Left ventricle myocardium inferior (tissue), 1 donor: Measurements from ENCODE around the gene INSC. TPM values are rescaled to one million over a fixed set of nuclear protein-coding genes. Genes with fewer than 3 reads are reported as not detected.

Source experiments
- DNase-seq: peaks from one replicate; pipeline ENCODE4 v3.0.0-alpha.2; 2020
- H3K27ac ChIP-seq: fragments of 200-600 bp; replicated peaks from 2 replicates; pipeline ENCODE4 v1.8.0; 2021
- H3K27me3 ChIP-seq: fragments of 200-600 bp; 2 replicates; pipeline ENCODE4 v1.8.0; 2021; ENCODE audit warnings: low read depth
- H3K36me3 ChIP-seq: fragments of 200-600 bp; 2 replicates; pipeline ENCODE4 v1.8.0; 2021
- H3K4me1 ChIP-seq: fragments of 200-600 bp; 2 replicates; pipeline ENCODE4 v1.8.0; 2021
- H3K4me3 ChIP-seq: fragments of 200-600 bp; 2 replicates; pipeline ENCODE4 v1.8.0; 2021; ENCODE audit warnings: mild to moderate bottlenecking, moderate library complexity
- H3K9me3 ChIP-seq: fragments of 200-600 bp; replicated peaks from 2 replicates; pipeline ENCODE4 v1.8.0; 2021
- CTCF ChIP-seq: fragments of 200-600 bp; IDR thresholded peaks from 2 replicates; pipeline ENCODE4 v1.8.0; 2021; ENCODE audit warnings: antibody characterized with exemption, mild to moderate bottlenecking, borderline replicate concordance
- intact Hi-C: fragments of 100-400 bp; cut with micrococcal nuclease; formaldehyde crosslinking; loops from one replicate; pipeline ENCODE4 v1.11.0; 2022
- total RNA-seq: library from RNA; stranded (reverse); fragmentation: NEBNext Ultra II Directional; extraction: Animal tissue kit (Norgen Biotek cat#: 25700); gene quantifications from one replicate; pipeline ENCODE4 v1.2.1, GENCODE V29; 2021
- donor health status: DM: no; HTN: yes; CAD: no; lungs with severe emphysema.

Gene INSC
- total RNA-seq, 1 donor from 2014 or later: 0.25 TPM

GRCh38 chr11:15149050-15149449, 34.3 kb downstream of the INSC start:
- no peak for DNase-seq
- H3K27me3 ChIP-seq: no peaks in the 10 kb centered on the region
- no peak overlapping the region for H3K4me3 ChIP-seq
- H3K9me3 ChIP-seq: no peaks in the 10 kb centered on the region
- H3K27ac ChIP-seq: no peak overlapping the region
- TF ChIP-seq CTCF: no peak
- no peaks in the 10 kb centered on the region for H3K36me3 ChIP-seq
- no peaks in the 10 kb centered on the region for H3K4me1 ChIP-seq
- intact Hi-C loops: no loop called here

GRCh38 chr11:15150507-15150906, 35.8 kb downstream of the INSC start:
- H3K27me3 ChIP-seq: no peaks in the 10 kb centered on the region
- intact Hi-C loops: no loop called here
- no peak overlapping the region for H3K4me3 ChIP-seq
- no peaks in the 10 kb centered on the region for H3K4me1 ChIP-seq
- no peak for DNase-seq
- H3K9me3 ChIP-seq: no peaks in the 10 kb centered on the region
- TF ChIP-seq CTCF: no peak
- H3K27ac ChIP-seq: no peak overlapping the region
- H3K36me3 ChIP-seq: no peaks in the 10 kb centered on the region

- H3K9me3 ChIP-seq: no peaks in the 10 kb centered on the region
These were observed 38.5 kb downstream of the INSC start for GRCh38 chr11:15153231-15153630.

GRCh38 chr11:15157181-15157580, 42.5 kb downstream of the INSC start:
- DNase-seq: no peak
- no peak overlapping the region for H3K4me3 ChIP-seq
- no peaks in the 10 kb centered on the region for H3K9me3 ChIP-seq
- H3K4me1 ChIP-seq: no peaks in the 10 kb centered on the region
- intact Hi-C loops: no loop called here
- no peaks in the 10 kb centered on the region for H3K27me3 ChIP-seq
- H3K36me3 ChIP-seq: no peaks in the 10 kb centered on the region
- H3K27ac ChIP-seq: no peak overlapping the region
- no peak for TF ChIP-seq CTCF

More at GRCh38 chr11:15153231-15153630, 38.5 kb downstream of the INSC start:
- no peaks in the 10 kb centered on the region for H3K27me3 ChIP-seq
- intact Hi-C loops: no loop called here
- H3K4me3 ChIP-seq: no peak overlapping the region
- DNase-seq: no peak
- TF ChIP-seq CTCF: no peak
- no peaks in the 10 kb centered on the region for H3K36me3 ChIP-seq
- H3K27ac ChIP-seq: no peak overlapping the region
- H3K4me1 ChIP-seq: no peaks in the 10 kb centered on the region

GRCh38 chr11:15157606-15158137, 42.9 kb downstream of the INSC start:
- intact Hi-C loops: no loop called here
- H3K27me3 ChIP-seq: no peaks in the 10 kb centered on the region
- no peaks in the 10 kb centered on the region for H3K36me3 ChIP-seq
- no peaks in the 10 kb centered on the region for H3K4me1 ChIP-seq
- no peak overlapping the region for H3K4me3 ChIP-seq
- H3K27ac ChIP-seq: no peak overlapping the region
- no peaks in the 10 kb centered on the region for H3K9me3 ChIP-seq
- no peak for TF ChIP-seq CTCF
- DNase-seq: no peak
